ENCODE measurements around the gene ABCB8. TPM values are rescaled to one million over a fixed set of nuclear protein-coding genes. Genes with fewer than 3 reads are reported as not detected.

Gene ABCB8
- total RNA-seq, 2 donors from 2014 or later, result 35.9 to 37.2 TPM

DNA sequence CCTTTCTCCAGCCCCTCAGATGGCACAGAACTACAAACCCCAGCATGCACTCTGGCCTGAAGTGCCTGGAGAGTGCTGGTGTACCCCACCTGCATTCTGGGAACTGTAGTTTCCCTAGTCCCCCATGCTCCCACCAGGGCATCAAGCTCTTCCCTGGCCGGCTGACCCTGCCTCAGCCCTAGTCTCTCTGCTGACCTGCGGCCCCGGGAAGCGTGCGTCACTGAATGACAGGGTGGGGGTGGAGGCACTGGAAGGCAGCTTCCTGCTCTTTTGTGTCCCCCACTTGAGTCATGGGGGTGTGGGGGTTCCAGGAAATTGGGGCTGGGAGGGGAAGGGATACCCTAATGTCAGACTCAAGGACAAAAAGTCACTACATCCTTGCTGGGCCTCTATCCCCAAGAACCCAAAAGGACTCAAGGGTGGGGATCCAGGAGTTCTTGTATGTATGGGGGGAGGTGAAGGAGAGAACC is 35.4 kb upstream of the ABCB8 start:
- Mint-ChIP-seq H3K4me1 (peaks cover 6% of the 10 kb centered on the region), H3K27ac (no peak overlapping the region), H3K9me3 (peaks cover 21% of the 10 kb centered on the region), H3K4me3 (no peak overlapping the region), H3K27me3 (ENCODE audit: insufficient read depth) (peaks cover 30% of the 10 kb centered on the region), H3K36me3 (ENCODE audit: low read depth) (no peaks in the 10 kb centered on the region)
- Histone ChIP-seq H3K4me1 (ENCODE audit: control insufficient read depth, insufficient read depth, low read length) (peaks cover 6% of the 10 kb centered on the region), H3K36me3 (ENCODE audit: control insufficient read depth, insufficient read depth, low read length) (no peaks in the 10 kb centered on the region), H3K27me3 (ENCODE audit: control insufficient read depth, insufficient read depth, low read length, poor library complexity, severe bottlenecking) (peaks cover 1% of the 10 kb centered on the region), H3K27ac (ENCODE audit: low read depth, low read length) (peak overlapping the region; percentile 11), H3K9ac (ENCODE audit: extremely low read depth, low read length, poor library complexity, severe bottlenecking) (no peak overlapping the region), H3K9me3 (ENCODE audit: control insufficient read depth, low read length) (no peaks in the 10 kb centered on the region), H3K4me3 (ENCODE audit: low read length) (no peak overlapping the region)
- TF ChIP-seq, protein P1, sequence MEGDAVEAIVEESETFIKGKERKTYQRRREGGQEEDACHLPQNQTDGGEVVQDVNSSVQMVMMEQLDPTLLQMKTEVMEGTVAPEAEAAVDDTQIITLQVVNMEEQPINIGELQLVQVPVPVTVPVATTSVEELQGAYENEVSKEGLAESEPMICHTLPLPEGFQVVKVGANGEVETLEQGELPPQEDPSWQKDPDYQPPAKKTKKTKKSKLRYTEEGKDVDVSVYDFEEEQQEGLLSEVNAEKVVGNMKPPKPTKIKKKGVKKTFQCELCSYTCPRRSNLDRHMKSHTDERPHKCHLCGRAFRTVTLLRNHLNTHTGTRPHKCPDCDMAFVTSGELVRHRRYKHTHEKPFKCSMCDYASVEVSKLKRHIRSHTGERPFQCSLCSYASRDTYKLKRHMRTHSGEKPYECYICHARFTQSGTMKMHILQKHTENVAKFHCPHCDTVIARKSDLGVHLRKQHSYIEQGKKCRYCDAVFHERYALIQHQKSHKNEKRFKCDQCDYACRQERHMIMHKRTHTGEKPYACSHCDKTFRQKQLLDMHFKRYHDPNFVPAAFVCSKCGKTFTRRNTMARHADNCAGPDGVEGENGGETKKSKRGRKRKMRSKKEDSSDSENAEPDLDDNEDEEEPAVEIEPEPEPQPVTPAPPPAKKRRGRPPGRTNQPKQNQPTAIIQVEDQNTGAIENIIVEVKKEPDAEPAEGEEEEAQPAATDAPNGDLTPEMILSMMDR (conservative IDR thresholded peaks at IDR 0.05), result no peak
- WGBS, 2 experiments (ENCODE audit: insufficient coverage in 1 of 2, insufficient read length in 1 of 2), result 34% methylated on average over 5 of the region's 5 CpGs; no CpG with 5 or more reads in 1 of the 2 experiments
- DNase-seq, result peak; percentile 92

DNA sequence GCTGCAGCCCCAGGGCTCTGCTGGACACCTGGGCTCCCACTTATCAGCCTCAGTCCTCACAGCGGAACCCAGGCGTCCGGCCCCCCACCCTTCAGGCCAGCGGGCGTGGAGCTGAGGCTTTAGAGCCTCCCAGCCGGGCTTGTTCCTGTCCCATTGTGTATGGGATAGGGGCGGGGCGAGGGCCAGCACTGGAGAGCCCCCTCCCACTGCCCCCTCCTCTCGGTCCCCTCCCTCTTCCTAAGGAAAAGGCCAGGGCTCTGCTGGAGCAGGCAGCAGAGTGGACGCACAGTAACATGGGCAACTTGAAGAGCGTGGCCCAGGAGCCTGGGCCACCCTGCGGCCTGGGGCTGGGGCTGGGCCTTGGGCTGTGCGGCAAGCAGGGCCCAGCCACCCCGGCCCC is 34.7 kb upstream of the ABCB8 start:
- H3K36me3 ChIP-seq (ENCODE audit: control insufficient read depth, insufficient read depth, low read length), result no peaks in the 10 kb centered on the region
- H3K27me3 ChIP-seq (ENCODE audit: control insufficient read depth, insufficient read depth, low read length, poor library complexity, severe bottlenecking), result no peaks in the 10 kb centered on the region
- Mint-ChIP-seq H3K4me3 (no peak overlapping the region), H3K27ac (no peak overlapping the region), H3K27me3 (ENCODE audit: insufficient read depth) (peaks cover 26% of the 10 kb centered on the region), H3K36me3 (ENCODE audit: low read depth) (no peaks in the 10 kb centered on the region), H3K9me3 (peaks cover 21% of the 10 kb centered on the region), H3K4me1 (peaks cover 3% of the 10 kb centered on the region)
- H3K4me1 ChIP-seq (ENCODE audit: control insufficient read depth, insufficient read depth, low read length), result peaks cover 6% of the 10 kb centered on the region
- no peak overlapping the region for H3K4me3 ChIP-seq (ENCODE audit: low read length)
- H3K9ac ChIP-seq (ENCODE audit: extremely low read depth, low read length, poor library complexity, severe bottlenecking), result no peak overlapping the region
- no peaks in the 10 kb centered on the region for H3K9me3 ChIP-seq (ENCODE audit: control insufficient read depth, low read length)
- peak overlapping the region; percentile 11 for H3K27ac ChIP-seq (ENCODE audit: low read depth, low read length)
- TF ChIP-seq, protein P1 (conservative IDR thresholded peaks at IDR 0.05), result no peak
- 85% methylated on average over 14 of the region's 14 CpGs; no CpG with 5 or more reads in 1 of the 2 experiments for WGBS, 2 experiments (ENCODE audit: insufficient coverage in 1 of 2, insufficient read length in 1 of 2)
- DNase-seq, result peak; percentile 79

DNA sequence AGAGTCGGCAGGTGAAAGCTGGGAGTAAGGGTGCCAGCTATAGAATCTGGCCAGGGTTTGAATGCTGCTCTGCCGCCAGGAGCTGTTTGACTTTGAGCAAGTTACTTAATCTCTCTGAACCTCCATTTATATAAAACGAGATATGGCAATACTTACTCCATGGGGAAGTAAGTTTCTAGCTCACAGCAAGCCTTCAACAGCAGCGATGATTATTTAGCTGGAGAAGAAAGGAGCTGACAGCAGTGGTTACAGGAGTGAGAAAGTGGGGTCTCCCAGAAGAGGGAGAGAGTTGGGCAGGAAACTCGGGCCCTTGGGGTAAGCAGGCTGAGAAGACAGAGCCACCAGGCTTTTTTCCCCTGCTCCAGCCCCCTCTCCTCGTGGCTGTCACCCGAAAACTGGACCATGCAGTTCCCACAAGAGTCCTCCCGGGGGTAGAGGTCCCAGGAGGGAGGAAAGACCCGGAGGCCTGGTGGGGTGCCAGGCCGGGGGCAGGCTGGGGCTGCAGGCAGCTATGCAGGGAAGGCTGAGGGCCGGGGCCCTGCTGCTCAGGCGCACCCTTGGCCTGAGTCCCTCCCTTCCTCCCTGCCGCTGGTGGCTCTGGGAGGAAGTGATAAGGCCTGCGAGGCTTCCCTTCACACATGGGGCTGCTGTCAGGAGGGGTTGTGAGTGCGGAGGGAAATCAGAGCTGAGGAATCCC is 34.0 kb upstream of the ABCB8 start:
- H3K27ac ChIP-seq (ENCODE audit: low read depth, low read length), result no peak overlapping the region
- Mint-ChIP-seq H3K27me3 (ENCODE audit: insufficient read depth) (peaks cover 20% of the 10 kb centered on the region), H3K9me3 (peaks cover 21% of the 10 kb centered on the region), H3K27ac (no peak overlapping the region), H3K4me3 (no peak overlapping the region), H3K36me3 (ENCODE audit: low read depth) (no peaks in the 10 kb centered on the region), H3K4me1 (no peaks in the 10 kb centered on the region)
- H3K4me3 ChIP-seq (ENCODE audit: low read length), result no peak overlapping the region
- 73 to 78% methylated on average over 3 to 15 of the region's 15 CpGs for WGBS, 2 experiments (ENCODE audit: insufficient coverage in 1 of 2, insufficient read length in 1 of 2)
- H3K9ac ChIP-seq (ENCODE audit: extremely low read depth, low read length, poor library complexity, severe bottlenecking), result no peak overlapping the region
- DNase-seq, result peak; percentile 67
- no peaks in the 10 kb centered on the region for H3K9me3 ChIP-seq (ENCODE audit: control insufficient read depth, low read length)
- H3K4me1 ChIP-seq (ENCODE audit: control insufficient read depth, insufficient read depth, low read length), result peaks cover 6% of the 10 kb centered on the region
- H3K27me3 ChIP-seq (ENCODE audit: control insufficient read depth, insufficient read depth, low read length, poor library complexity, severe bottlenecking), result no peaks in the 10 kb centered on the region
- no peaks in the 10 kb centered on the region for H3K36me3 ChIP-seq (ENCODE audit: control insufficient read depth, insufficient read depth, low read length)
- TF ChIP-seq, protein P1 (conservative IDR thresholded peaks at IDR 0.05), result no peak
